HG03354 (cell line): ENCODE measurements around the gene MSMB.
"Not testable (repeated sequence)": the region's sequence is repeated elsewhere in the genome, so short reads cannot be mapped to it uniquely, and the experiment has no call there.

Source experiments
- ATAC-seq: cut with Tn5 transposase; IDR thresholded peaks from one replicate; pipeline ENCODE4 v1.9.1; 2021; ENCODE audit warnings: mild to moderate bottlenecking; ENCODE audit not compliant: unreplicated experiment, poor library complexity, severe bottlenecking

Gene MSMB

DNA sequence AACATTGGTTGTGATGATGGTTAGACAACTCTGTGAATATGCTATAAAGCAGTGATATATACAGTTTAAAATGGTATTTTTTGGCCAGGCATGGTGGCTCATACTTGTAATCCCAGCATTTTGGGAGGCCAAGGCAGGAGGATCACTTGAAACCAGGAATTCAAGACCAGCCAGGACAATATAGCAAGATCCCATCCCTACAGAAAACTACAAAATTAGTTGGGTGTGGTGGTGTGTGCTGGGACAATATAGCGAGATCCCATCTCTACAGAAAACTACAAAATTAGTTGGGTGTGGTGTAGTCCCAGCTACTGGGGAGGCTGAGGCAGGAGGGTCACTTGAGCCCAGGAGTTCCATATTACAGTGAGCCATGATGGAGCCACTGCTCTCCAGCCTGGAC, 27.5 kb upstream of the MSMB start:
- ATAC-seq = no peak

DNA sequence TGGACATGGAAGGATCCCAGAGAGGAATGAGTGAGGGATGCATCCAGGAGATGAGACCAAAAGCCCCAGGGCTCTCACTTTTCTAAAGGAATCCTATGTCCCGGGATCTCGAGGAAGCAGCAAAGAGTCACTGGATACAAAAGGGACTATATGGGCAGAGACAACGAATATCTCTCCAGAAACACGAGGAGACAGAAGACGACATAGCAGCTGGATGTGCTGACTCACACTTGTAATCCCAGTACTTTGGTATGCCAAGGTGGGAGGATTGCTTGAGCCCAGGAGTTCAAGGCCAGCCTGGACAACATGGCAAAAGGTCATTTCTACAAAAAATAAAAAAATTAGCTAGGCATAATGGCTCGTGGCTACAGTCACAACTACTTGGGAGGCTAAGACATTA, 24.7 kb upstream of the MSMB start:
- no peak for ATAC-seq

DNA sequence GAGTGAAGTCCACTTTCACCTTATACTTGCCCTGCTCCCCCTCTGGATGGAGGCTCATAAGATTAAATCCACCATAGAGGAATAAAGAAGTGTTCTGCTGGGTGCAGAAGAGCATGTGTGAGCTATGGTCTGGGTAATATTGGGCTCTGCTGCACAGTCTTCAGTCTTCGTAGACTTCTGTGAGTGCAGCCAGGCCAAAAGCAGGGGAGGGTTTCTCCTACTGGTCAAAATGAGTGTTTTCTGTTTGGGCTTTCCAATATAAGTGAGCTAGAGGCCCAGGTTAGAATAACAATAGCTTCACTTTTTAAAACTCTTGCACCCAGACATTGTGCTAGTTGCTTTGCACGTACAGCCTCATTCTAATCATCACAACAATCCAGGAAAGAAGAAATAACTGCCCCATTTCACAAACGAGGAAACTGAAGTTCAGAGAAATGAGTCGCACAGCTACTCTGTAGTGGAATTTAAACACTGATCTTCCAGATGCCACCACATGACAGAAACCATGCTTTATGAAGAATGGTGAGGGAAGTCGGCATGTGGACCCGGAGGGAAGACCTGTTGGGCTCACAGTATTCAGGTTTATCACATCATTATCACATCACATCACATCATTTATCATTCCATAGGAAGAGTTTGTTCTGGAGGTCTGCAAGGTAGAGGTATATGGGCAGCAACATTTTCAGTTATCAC, 23.8 kb upstream of the MSMB start:
- no peak for ATAC-seq

DNA sequence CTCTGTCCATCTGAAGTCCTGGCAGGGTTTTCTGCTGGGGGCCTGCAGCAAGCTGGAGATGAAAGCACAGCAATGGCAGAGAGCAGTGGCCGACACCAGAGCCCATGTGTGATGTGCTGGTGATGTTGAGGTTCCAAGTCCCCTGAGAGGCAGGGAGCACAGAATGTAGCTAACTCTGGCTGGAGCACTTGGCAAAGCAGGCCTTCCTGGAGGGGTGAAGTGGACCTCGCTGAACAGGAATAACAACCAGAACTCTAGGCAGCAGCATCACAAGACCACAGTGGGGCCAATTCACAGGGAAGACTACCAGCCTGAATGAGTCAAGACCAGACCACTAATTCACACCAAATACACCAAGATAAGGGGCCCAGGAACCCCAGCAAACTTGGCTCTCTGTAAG, 22.8 kb upstream of the MSMB start:
- ATAC-seq = no peak

DNA sequence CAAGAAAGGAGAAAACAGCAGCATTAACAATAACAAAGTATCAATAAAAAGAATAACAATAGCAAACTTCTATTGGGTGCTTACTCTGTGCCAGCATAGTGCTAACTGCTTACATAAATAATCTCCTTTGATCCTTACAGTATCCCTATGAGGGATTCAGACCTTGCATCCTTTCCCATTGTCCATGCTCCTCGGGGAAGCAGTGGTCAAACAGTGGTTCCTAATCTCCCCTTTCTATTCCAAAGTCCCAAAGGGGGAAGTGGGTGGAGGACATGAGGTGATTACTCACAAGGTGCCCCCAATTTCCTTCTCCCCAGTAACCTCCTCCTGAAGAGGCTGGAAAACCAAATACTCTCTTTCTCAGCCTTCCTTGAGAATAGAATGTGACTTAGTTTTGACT, 22.0 kb upstream of the MSMB start:
- ATAC-seq = no peak

DNA sequence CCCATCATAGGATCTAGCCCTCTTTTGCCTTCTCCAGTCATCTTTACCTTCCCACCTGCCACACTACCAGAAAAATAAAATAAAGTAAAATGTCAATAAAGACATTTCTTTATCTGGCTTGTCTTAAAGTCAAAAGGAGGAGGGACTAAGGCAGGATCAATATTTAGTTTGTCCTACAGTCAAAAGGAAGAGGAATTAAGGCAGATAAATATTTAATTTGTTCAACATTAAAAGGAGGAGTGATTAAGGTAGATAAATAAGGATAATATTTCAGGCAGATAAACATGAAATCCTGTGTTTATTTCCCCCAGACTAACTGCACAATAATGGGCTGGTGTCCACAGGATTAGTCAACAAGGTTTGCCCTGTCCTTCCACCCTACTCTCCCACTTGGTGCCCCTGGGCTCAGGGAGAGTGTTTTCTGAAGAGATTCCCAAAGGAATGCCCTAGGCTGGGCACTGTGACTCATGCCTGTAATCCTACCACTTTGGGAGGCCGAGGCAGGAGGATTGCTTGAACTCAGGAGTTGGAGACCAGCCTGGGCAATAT, 18.3 kb upstream of the MSMB start:
- no peak for ATAC-seq

DNA sequence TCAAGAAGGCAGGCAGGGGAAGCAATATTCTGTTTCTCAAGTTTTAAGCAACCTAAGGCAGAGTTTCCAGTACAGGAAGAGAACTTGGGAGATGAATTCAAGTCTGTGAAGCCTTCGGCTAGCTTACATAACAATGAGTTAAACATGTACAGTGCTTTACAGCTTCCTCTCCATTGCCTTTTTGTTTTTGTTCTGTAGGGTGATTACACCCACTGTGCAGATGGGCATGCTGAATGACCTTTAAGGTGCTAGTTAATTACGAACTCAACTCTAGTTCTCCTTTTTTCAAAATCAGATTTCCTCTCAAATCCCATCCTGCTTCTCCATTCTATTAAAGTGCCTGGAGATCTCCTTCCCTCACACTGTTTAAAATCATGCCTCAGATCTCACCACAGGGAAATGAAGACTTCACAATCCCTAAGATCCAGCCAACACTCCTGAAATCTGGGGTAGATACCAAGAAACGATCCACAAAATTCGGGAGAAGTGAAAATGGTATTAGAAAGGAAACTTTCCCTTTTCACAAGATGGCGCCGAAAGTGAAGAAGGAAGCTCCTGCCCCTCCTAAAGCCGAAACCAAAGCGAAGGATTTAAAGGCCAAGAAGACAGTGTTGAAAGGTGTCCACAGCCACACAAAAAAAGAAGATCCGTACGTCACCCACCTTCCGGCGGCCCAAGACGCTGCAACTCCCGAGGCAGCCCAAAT, 16.8 kb upstream of the MSMB start:
- ATAC-seq = no peak

DNA sequence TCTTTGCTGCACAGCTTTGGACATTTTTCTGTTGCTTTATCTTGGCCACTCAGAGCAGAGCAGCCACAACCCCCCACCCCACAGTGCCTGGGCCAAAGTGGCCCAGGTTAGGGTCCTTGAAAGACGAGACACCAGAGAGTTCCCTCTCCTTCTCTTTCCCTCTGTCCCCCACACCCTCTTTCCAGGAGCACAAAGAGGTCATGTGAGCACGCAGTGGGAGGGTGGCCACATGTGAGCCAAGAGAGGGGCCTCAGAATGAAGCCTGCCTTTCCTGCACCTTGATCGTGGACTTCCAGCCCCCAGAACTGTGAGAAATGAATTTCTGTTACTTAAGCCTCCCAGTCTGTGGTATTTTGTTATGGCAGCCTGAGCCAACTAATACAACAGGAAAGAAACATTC, 14.6 kb upstream of the MSMB start:
- no peak for ATAC-seq

DNA sequence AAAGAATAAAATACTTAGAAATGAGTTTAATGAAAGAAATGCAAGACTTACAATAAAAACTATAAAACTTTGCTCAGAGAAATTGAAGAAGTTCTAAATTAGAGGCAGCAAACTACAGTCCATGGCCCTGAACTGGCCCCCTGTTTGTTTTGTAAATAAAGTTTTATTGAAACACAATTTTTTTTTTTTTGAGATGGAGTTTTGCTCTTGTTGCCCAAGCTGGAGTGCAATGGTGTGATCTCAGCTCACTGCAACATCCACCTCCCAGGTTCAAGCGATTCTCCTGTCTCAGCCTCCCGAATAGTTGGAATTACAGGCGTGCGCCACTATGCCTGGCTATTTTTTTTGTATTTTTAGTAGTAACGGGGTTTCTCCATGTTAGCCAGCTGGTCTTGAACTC, 11.9 kb upstream of the MSMB start:
- ATAC-seq = not testable (repeated sequence)

DNA sequence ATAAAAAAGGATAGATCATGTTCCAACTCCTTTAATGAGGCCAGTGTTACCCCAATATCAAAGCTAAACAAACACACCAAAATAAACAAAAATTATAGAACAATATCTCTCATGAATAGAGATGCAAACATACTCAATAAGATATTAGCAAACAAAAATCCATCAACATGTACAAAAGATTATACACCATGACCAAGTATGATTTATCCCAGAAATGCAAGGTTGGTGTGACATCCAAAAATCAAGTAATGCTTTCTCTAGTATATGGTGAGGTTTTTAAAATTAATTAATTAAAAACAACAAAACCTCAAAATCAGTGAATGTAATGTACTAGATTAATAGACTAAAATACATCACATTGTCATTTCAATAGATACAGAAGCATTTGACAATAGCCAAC, 11.0 kb upstream of the MSMB start:
- no peak for ATAC-seq

DNA sequence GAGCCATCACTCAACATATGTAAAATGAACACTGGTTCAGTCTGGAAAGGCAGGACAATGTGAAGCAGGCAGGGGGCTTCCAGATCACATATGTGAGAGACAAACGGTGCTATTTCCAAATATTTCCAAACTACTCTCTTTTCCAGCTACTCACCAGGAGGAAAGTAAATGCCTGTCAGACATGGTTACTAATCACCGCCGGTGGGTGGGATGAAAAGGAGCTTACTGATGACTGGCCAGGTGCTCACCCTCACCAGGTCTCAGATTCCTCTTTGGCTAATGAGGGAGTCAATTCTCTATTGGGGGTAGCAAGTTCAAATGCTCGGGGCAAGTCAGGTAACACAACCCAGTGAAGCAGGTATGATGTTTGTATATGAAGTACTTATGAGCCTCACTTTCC, 9.7 kb upstream of the MSMB start:
- ATAC-seq = no peak

DNA sequence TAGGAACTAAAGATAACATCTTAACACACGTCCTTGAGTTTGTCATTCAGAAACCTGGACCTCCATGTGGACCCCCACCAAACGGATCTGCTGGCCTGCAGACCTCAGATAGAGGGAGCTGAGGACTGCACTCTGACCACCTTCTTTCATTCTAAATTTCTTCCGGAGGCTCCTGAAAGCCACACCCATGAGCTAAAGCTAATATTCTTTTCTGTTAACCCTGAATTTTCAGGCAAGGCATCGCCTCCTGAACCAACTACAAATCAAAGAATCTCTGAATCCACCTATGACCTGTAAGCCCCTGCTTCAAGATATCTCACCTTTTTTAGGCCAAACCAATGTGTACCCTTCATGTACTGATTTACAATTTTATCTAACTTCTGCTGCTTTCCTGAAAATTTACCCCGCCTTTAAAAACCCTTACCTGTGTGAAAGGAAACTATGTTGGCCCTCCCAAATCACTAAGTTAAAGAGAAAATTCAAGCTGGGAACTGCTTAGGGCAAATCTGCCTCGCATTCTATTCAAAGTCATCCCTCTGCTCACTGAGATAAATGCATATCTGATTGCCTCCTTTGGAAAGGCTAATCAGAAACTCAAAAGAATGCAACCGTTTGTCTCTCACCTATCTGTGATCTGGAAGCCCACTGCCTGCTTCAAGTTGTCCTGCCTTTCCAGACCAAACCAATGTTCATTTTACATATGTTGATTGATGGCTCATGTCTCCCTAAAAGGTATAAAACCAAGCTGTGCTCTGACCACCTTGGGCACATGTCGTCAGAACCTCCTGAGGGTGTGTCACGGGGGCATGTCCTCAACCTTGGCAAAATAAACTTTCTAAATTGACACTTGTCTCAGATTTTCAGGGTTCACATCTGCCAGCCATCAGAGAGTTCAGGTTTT, 7.7 kb upstream of the MSMB start:
- ATAC-seq = no peak

DNA sequence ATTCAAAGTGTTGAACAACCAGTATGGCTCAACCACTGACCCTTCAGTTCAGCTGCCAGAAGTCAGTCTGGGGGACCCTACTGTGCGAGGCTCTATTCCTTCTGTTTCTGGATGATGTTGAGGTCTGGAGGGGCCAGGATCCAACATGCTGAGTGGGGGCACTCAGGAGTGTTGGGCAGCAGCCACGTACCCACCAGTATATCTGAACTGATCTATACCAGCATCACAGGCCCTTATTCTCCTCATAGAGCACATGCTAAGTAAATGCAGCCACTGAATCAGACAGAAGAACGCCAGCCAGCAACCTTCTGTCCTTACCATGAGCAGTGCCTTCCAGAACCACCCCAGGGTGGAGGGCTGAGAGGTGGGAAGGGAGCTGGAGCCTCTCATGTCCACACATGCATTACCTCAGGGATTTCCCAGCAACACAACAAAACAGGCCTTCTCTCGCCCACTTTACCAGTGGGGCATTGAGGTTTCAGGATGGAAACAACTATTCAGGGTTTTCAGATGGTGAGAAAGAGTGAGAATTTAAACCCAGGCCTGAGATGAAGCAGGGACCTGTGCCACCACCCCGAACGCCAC, 6.8 kb upstream of the MSMB start:
- ATAC-seq = no peak

DNA sequence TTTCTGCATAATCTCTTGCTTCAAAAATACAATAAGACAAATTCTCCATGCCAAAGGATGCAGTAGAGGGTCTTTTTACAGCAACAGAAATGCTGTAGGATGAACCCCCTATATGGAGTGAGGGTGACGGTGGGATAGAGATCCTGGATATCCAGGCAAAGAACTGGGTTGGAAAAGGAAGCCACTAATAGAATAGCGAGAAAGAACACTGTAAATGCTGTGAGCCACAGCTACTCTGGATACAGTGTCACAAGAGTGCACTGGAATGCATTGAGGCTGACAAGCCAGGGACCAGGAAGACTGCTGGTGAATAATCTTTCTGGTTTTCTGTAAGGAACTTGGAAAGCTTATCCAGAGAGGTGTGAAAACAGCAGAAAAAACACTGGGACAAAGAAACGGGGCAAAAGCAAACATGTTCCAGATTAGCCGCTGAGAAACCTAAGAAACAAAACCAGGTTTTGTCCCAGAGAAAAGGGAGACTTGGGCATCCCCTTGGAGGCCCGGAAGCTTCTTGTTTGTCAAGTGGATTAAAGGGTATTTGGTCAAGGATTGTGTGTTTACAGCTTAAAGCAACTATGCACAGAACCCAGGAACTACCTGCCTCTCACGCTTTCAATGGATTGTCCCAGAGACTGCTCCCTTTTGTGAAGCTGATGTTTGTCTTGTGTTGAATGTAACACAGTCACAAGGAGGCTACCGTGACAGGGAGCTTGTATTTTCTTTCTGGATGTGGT, 6.2 kb upstream of the MSMB start:
- ATAC-seq = no peak

DNA sequence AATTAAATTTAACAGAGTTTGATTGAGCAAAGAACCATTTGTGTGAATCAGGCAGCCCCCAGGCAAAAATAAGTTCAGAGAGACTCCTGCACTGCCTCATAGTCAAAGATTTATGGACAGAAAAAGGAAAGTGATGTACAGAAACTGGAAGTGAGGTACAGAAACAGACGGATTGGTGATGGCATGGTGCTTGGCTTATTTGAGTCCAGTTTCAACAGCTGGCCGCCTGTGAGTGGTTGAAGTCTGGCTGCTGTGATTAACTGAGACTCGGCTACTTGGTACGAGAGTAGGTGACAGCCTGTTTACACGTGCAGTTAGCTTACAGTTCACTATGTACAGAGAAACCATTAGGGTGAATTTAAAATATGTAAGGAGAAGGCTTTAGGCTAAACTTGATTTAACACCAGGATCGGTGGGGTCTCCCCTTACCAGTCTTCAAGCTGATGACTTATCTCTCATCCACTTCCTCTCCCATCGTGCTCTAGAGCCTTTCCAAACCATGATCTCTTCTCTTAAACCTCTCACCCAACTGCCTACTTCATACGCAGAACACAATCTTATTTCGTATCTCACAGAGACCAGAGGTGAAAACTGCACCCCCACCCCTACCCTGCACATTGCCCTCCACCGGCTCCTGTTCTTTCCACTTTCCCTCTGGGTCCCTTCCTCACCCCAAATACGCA, 5.0 kb upstream of the MSMB start:
- no peak for ATAC-seq

DNA sequence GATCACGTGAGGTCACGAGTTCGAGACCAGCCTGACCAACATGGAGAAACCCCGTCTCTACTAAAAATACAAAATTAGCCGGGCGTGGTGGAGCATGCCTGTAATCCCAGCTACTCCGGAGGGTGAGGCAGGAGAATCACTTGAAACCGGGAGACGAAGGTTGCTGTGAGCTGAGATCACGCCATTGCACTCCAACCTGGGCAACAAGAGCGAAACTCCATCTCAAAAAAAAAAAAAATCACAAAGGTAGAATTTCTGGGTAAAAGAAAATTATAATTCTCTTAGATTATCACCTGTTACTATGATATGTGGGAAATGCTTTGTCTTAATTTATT, 3.4 kb upstream of the MSMB start:
- not testable (repeated sequence) for ATAC-seq

DNA sequence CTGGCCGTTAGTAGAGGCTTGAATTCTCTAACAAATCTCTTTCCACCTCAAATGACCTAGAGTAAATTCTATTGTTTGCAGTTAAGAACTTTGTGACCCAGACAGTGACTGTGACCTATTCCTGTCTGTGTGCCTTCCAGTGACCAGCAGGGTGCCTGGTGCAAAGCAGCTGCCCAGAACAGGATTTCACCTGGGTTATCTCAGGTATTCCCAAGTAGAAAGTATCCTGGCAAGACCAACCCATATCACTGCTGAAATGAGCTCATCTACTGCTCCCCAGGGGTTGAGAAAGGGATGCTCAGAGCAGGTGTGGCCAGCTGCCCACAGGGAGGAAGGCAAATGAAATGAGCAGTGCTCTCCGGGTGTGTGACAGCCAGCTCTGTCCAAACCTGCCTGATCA, 2.1 kb upstream of the MSMB start:
- no peak for ATAC-seq

DNA sequence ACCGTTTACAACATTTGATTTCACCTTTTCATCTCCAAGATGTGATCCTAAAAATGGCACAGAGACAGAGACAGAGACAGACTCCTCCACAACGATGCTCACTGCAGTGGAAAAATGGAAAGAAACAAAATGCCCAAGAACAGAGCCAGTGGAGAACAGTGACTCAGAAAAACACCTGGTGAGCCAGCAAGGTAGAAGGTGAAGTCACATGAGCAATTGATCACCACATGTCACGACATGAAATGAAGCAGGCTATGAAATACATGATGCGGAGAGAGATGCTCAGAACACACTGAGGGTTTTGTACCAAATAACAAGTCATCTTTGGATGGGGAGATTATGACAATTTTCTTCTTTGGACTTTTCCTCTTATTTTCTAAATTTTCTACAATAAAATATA, 3.5 kb downstream of the MSMB start:
- ATAC-seq = no peak

DNA sequence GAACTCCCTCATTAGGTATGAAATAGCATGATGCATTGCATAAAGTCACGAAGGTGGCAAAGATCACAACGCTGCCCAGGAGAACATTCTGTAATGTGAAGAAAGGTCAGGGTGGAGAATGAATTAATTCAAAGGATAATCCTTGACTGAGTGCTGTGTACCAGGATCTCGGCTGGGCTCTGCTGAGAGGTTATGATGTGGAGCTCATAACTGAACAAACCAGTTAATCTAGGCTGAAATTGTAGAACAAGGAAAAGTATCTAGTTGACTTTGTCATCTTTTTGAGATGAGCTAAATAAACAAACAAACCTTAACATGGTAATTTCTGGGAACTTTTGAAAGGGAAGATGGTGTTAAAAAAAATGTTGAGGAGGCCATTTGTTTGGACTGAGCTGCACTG, 6.1 kb downstream of the MSMB start:
- ATAC-seq = no peak
